SK-N-SH (cell line): ENCODE measurements around the gene DNAJC25.

Source experiments
- EP300 ChIP-seq, 2 experiments: IDR thresholded peaks; 2 replicates each; pipeline versions ENCODE4 v1.4.0 to v1.6.1; 2012; ENCODE audit warnings: borderline replicate concordance in 1 of 2, low read depth in 1 of 2, low read length in 1 of 2
- FOXM1 ChIP-seq: IDR thresholded peaks from 2 replicates; pipeline ENCODE4 v1.4.0; 2012; ENCODE audit warnings: low read depth, mild to moderate bottlenecking
- MEF2A ChIP-seq: IDR thresholded peaks from 2 replicates; pipeline ENCODE4 v1.4.0; 2012; ENCODE audit warnings: low read depth, borderline replicate concordance
- NRF1 ChIP-seq: IDR thresholded peaks from 2 replicates; pipeline ENCODE4 v1.6.1; 2012; ENCODE audit warnings: low read depth, mild to moderate bottlenecking, low read length
- POLR2AphosphoS5 ChIP-seq: IDR thresholded peaks from 2 replicates; pipeline ENCODE4 v1.6.1; 2012; ENCODE audit warnings: low read depth, low read length
- RAD21 ChIP-seq: IDR thresholded peaks from 2 replicates; pipeline ENCODE4 v1.6.1; 2012; ENCODE audit warnings: mild to moderate bottlenecking, low read length
- RFX5 ChIP-seq: IDR thresholded peaks from 2 replicates; pipeline ENCODE4 v1.6.1; 2012; ENCODE audit warnings: mild to moderate bottlenecking, improper control_type of control experiment, low read length
- SIN3A ChIP-seq: IDR thresholded peaks from 2 replicates; pipeline ENCODE4 v1.6.1; 2012; ENCODE audit warnings: low read depth, mild to moderate bottlenecking, low read length, moderate library complexity, borderline replicate concordance
- YY1 ChIP-seq: IDR thresholded peaks from 2 replicates; pipeline ENCODE4 v1.4.0; 2012; ENCODE audit warnings: low read depth, mild to moderate bottlenecking
- TF ChIP-seq, protein P1 (sequence below): fragments of 200-600 bp; sonication (generic); IDR thresholded peaks from 2 replicates; pipeline ENCODE4 v1.6.1; 2017; ENCODE audit warnings: antibody characterized with exemption, mild to moderate bottlenecking, moderate library complexity
- TF ChIP-seq, protein P2 (sequence below): fragments of 150-350 bp; IDR thresholded peaks from 2 replicates; pipeline ENCODE4 v1.6.1; 2017; ENCODE audit warnings: antibody characterized with exemption, low read length, low read depth, borderline replicate concordance
- TF ChIP-seq, protein P3 (sequence below): IDR thresholded peaks from 2 replicates; pipeline ENCODE4 v1.4.0; 2012; ENCODE audit warnings: low read depth
- TF ChIP-seq, protein P4 (sequence below): IDR thresholded peaks from 2 replicates; pipeline ENCODE4 v1.6.1; 2012; ENCODE audit warnings: mild to moderate bottlenecking, low read depth, low read length, moderate library complexity

DNA sequence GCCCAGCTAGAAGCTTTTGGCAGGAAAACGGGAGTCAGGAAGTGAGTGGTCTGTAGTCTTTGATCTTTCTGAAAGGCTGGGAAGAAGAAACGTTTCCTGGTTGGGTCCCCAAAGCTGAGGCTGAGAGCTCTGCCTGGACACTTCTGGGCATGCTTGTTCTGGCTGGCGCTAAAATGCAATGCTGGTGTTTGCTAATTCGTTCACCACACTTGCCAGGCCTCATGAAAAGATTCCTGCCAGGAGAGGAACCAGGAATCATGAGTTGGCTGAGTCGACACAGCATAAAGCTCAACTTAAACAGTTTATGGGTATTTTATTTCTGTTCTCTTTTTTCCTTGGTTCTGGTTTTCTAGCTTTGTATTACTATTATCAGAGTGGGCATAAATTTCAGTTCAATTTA is 21.0 kb upstream of the DNAJC25 start:
- TF ChIP-seq, protein P1, sequence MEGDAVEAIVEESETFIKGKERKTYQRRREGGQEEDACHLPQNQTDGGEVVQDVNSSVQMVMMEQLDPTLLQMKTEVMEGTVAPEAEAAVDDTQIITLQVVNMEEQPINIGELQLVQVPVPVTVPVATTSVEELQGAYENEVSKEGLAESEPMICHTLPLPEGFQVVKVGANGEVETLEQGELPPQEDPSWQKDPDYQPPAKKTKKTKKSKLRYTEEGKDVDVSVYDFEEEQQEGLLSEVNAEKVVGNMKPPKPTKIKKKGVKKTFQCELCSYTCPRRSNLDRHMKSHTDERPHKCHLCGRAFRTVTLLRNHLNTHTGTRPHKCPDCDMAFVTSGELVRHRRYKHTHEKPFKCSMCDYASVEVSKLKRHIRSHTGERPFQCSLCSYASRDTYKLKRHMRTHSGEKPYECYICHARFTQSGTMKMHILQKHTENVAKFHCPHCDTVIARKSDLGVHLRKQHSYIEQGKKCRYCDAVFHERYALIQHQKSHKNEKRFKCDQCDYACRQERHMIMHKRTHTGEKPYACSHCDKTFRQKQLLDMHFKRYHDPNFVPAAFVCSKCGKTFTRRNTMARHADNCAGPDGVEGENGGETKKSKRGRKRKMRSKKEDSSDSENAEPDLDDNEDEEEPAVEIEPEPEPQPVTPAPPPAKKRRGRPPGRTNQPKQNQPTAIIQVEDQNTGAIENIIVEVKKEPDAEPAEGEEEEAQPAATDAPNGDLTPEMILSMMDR: no peak
- TF ChIP-seq POLR2AphosphoS5 (no peak), YY1 (no peak), EP300 (IDR thresholded peaks at IDR 0.05; ENCODE audit: borderline replicate concordance in 1 of 2, low read depth in 1 of 2, low read length in 1 of 2) (no peak), FOXM1 (no peak), NRF1 (no peak), MEF2A (no peak), RAD21 (no peak), SIN3A (no peak), RFX5 (no peak)
- TF ChIP-seq, protein P2, sequence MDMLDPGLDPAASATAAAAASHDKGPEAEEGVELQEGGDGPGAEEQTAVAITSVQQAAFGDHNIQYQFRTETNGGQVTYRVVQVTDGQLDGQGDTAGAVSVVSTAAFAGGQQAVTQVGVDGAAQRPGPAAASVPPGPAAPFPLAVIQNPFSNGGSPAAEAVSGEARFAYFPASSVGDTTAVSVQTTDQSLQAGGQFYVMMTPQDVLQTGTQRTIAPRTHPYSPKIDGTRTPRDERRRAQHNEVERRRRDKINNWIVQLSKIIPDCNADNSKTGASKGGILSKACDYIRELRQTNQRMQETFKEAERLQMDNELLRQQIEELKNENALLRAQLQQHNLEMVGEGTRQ: no peak
- TF ChIP-seq, protein P3, sequence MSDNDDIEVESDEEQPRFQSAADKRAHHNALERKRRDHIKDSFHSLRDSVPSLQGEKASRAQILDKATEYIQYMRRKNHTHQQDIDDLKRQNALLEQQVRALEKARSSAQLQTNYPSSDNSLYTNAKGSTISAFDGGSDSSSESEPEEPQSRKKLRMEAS: no peak
- TF ChIP-seq, protein P4, sequence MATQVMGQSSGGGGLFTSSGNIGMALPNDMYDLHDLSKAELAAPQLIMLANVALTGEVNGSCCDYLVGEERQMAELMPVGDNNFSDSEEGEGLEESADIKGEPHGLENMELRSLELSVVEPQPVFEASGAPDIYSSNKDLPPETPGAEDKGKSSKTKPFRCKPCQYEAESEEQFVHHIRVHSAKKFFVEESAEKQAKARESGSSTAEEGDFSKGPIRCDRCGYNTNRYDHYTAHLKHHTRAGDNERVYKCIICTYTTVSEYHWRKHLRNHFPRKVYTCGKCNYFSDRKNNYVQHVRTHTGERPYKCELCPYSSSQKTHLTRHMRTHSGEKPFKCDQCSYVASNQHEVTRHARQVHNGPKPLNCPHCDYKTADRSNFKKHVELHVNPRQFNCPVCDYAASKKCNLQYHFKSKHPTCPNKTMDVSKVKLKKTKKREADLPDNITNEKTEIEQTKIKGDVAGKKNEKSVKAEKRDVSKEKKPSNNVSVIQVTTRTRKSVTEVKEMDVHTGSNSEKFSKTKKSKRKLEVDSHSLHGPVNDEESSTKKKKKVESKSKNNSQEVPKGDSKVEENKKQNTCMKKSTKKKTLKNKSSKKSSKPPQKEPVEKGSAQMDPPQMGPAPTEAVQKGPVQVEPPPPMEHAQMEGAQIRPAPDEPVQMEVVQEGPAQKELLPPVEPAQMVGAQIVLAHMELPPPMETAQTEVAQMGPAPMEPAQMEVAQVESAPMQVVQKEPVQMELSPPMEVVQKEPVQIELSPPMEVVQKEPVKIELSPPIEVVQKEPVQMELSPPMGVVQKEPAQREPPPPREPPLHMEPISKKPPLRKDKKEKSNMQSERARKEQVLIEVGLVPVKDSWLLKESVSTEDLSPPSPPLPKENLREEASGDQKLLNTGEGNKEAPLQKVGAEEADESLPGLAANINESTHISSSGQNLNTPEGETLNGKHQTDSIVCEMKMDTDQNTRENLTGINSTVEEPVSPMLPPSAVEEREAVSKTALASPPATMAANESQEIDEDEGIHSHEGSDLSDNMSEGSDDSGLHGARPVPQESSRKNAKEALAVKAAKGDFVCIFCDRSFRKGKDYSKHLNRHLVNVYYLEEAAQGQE: no peak
